Adipocyte (in vitro differentiated cells): ENCODE data around the gene KLF3.

ENCODE experiments used
- DNase-seq: peaks from one replicate; pipeline ENCODE4 v3.0.0-alpha.2; 2015; ENCODE audit warnings: low read depth
- H3K27me3 ChIP-seq: replicated peaks from 2 replicates; pipeline ENCODE4 v1.7.0; 2013; ENCODE audit warnings: mild to moderate bottlenecking, low read length, moderate library complexity; ENCODE audit not compliant: control insufficient read depth, insufficient read depth
- H3K36me3 ChIP-seq: 2 replicates; pipeline ENCODE4 v1.7.0; 2013; ENCODE audit warnings: low read length, mild to moderate bottlenecking, moderate library complexity; ENCODE audit not compliant: control insufficient read depth, insufficient read depth, severe bottlenecking
- H3K4me1 ChIP-seq: 2 replicates; pipeline ENCODE4 v1.7.0; 2013; ENCODE audit warnings: mild to moderate bottlenecking, low read length, moderate library complexity; ENCODE audit not compliant: control insufficient read depth, insufficient read depth
- H3K4me3 ChIP-seq: 2 replicates; pipeline ENCODE4 v1.7.0; 2013; ENCODE audit warnings: mild to moderate bottlenecking, low read length, moderate library complexity
- H3K9ac ChIP-seq: 2 replicates; pipeline ENCODE4 v1.7.0; 2013; ENCODE audit warnings: mild to moderate bottlenecking, low read length, moderate library complexity
- H3K9me3 ChIP-seq: 2 replicates; pipeline ENCODE4 v1.7.0; 2013; ENCODE audit warnings: mild to moderate bottlenecking, low read length, moderate library complexity; ENCODE audit not compliant: control insufficient read depth

Gene KLF3

DNA sequence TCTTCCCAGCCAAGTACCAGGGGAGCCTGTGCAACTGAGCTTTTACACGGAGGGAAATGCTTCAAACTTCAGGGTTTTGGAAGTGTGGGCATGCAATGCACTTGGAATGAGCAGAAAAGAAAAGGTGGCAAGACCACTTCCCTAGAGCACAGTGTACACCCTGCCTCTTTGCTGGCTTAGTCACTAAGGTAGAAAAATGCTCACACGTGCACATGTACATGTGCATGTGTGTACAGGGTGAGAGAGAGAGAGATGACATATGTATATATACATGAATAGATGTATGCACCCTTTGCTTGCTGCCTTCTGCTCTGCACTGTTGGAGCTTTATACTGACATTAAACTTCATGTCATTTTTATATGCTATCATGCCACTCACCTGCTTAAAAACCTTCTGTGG is 7.9 kb upstream of the KLF3 start:
- Histone ChIP-seq H3K9ac (no peak overlapping the region), H3K27me3 (no peaks in the 10 kb centered on the region), H3K36me3 (no peaks in the 10 kb centered on the region), H3K4me3 (no peak overlapping the region), H3K4me1 (no peaks in the 10 kb centered on the region), H3K9me3 (no peaks in the 10 kb centered on the region)
- no peak for DNase-seq

DNA sequence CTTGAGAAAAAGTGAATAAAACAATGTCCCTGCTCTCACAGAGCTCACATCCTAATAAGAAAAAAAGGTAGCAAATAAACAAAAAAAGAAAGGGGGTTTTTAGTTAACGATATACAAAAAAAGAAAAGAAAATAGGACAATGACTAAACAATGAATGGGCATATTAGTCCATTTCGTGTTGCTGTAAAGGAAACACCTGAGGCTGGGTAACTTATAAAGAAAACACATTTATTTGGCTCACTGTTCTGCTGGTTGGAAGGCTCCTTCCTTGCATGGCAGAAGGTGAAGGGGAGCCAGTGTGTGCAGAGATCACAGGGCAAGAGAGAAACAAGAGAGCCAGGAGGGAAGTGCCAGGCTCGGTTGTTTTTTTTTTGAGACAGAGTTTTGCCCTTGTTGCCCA is 4.7 kb upstream of the KLF3 start:
- no peak for DNase-seq
- Histone ChIP-seq H3K9me3 (no peaks in the 10 kb centered on the region), H3K27me3 (no peaks in the 10 kb centered on the region), H3K4me3 (no peak overlapping the region), H3K4me1 (peaks cover 7% of the 10 kb centered on the region), H3K9ac (no peak overlapping the region), H3K36me3 (no peaks in the 10 kb centered on the region)

DNA sequence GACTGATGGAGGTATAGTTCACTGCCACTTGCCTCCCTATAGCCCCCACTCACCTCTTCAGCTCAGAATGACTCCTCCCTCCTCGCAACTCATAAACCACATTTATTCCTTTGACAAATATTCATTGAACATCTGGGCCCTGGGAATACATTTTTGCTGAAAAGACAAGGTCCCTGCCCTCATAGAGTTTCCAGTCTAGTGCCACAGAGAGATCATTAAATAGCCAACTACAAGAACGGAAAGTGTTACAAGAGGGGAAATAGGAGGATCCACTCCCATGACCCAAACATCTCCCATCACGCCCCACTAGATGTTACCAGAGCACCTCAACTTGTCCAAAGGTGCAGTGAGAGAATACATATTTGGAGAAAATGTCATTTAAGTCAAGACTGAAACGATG is 3.2 kb upstream of the KLF3 start:
- DNase-seq, result no peak
- Histone ChIP-seq H3K36me3 (no peaks in the 10 kb centered on the region), H3K27me3 (no peaks in the 10 kb centered on the region), H3K9me3 (no peaks in the 10 kb centered on the region), H3K4me3 (no peak overlapping the region), H3K9ac (no peak overlapping the region), H3K4me1 (peaks cover 7% of the 10 kb centered on the region)

DNA sequence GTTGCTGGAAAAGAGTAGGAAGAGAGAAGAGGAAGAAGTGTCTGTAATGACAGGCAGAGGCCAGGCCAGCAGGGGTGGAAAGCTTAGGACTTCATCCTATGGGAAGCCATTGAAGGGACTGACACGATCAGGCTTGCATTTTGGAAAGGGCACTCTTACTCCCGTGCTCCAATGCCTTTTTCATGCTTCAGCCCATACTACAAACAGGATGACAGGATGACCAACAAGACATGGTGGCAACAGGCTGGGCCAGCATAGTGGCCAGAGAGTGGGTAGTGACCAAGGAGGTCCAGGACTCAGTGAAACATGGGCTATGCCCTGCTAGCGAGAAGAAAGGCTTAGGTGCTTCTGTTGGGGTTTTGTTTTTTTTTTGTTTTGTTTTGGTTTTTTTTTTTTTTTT is 2.6 kb upstream of the KLF3 start:
- Histone ChIP-seq H3K4me3 (no peak overlapping the region), H3K27me3 (no peaks in the 10 kb centered on the region), H3K4me1 (peaks cover 12% of the 10 kb centered on the region), H3K9ac (no peak overlapping the region), H3K36me3 (no peaks in the 10 kb centered on the region), H3K9me3 (no peaks in the 10 kb centered on the region)
- DNase-seq, result no peak

DNA sequence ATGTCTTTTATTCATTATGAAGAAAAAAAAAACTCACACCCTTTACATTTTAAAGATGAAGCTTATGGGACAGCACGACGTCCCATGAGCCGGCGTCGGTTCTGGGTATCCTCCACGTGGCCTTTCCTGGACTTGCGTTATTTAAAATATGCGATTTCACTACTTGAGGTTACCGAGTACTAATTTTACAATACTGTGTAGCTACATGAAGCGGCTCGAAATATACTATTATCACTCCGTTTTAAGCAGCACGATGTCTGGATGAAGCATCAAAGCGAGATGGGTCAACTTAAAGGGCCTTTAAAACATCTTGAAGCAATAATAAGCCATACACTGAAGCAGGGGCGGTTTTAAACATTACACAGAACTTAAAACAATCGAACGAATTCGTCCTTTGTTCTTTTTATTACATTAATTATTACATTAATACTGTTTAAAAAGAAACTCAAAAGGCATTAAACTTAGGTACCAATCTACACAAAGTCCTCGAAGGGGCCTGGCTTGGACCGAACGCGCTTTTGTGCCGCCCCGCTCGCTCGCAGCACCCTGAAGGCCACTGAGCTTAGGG is 1.4 kb upstream of the KLF3 start:
- Histone ChIP-seq H3K27me3 (no peaks in the 10 kb centered on the region), H3K4me3 (peak overlapping the region; percentile 86), H3K9me3 (no peaks in the 10 kb centered on the region), H3K36me3 (no peaks in the 10 kb centered on the region), H3K4me1 (peaks cover 22% of the 10 kb centered on the region), H3K9ac (peak overlapping the region; percentile 96)
- peak; percentile 41 for DNase-seq

DNA sequence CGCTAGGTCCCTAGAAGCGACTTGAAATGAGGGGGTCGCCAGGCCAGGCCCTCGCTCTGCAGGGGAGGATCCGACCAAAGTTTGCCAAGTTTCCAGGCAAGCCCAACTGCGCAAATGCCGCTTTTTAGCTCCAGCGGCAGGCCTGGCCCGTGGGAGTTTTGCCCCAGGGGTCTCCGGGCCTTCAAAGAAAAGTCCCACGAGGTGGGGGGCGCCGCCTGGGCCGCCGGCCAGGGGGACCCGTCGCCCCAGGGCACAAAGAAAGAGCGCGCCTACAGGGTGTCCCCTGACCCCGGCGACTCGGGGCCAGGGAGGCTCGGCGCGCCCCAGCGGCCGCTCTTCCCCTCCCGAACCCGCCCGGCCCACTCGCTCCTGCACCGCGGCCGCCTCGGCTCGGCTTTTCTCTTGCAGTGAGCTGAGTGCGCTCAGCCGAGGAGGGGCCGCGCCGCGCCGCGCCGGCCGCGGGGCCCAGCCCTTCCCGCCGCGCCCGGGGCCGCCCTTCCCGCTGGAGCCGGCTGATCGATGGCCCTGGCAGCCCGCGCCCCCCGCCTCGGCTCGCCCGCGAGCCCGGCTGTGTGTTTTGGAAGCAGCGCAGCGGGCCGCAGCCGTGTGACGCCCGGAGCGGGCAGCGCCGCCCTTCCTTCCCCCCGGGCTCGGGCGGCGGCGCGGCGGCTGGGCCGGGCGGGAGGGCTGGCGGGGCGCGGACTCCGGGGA is 754 bp upstream of the KLF3 start:
- no peaks in the 10 kb centered on the region for H3K36me3 ChIP-seq
- H3K4me3 ChIP-seq, result peak overlapping the region; percentile 86
- H3K9ac ChIP-seq, result peak overlapping the region; percentile 96
- no peak for DNase-seq
- H3K4me1 ChIP-seq, result peaks cover 29% of the 10 kb centered on the region
- H3K27me3 ChIP-seq, result no peaks in the 10 kb centered on the region
- no peaks in the 10 kb centered on the region for H3K9me3 ChIP-seq

DNA sequence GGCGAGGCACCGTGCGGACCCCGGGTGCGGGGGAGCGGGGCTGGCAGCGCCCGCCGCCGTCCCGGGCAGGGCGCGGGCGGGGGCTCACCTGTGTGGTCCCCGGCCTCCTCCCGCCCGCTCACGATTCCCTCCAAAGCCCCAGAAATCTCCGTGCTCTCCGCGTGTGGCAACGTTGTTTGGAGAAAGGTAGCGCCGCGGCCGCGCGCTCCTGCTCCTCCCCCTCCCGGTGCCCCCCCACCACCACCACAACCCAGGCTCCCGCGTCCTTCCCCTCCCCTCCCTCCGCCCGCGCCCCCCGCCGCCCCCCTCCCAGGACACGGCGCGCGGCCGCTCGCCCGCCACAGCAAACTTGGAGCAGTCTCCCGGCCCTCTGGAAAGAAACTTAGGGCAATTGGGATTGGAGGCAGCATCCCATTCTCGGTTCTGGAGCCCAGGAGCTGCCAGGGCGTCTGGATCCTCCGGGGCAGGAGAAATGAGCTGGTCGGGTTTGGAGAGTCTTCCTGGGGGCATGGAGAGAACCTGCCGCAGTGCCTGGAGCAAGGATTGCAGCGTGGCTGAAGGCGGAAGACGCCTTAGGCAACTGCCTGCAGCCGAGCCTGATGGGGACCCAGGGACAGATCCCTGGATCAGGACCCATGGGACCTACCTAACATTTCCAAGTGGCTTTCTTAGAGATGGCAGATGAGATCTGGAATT is 855 bp downstream of the KLF3 start:
- Histone ChIP-seq H3K9ac (peak overlapping the region; percentile 85), H3K4me1 (peaks cover 41% of the 10 kb centered on the region), H3K4me3 (peak overlapping the region; percentile 95), H3K9me3 (no peaks in the 10 kb centered on the region), H3K27me3 (no peaks in the 10 kb centered on the region), H3K36me3 (no peaks in the 10 kb centered on the region)
- DNase-seq, result peak; percentile 67

DNA sequence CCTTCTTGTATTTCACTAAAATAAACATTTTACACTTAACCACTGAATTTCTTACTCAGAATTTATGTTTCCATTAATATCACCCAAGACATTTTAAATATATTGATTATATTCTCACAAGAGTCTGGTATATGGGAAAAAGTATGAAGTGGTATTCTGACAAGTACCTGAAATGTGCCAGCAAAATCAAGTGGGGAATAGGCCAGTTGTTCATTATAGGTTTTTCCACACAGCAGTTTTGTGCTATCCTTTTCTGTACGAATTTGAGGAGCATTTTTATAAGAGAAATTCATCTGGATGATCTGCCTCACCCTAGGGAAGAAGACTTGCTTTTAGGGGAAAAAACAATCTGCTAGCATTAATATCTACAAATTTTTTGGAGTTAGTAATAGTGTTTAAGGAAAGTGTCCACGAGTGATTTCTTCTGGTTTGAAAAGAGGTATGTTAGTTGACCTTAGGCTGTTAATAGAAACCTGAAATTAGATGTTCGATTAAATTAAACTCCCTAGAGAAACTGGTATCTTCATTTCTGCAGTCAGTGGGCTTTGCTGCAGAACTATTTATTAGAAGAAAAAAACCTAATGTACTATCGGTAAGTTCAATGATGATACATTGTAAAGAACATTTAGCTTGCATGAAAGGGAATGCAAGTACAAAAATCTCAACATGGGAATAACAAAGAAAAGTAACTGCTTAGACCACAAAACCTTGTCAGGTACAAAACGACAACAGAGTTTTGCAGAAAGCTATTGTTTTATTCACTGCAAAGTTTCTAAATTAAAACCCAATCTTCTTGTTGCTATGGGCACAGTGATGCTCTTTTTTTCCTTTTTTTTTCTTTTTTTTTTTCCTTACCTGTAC is 1.8 kb downstream of the KLF3 start:
- Histone ChIP-seq H3K9me3 (no peaks in the 10 kb centered on the region), H3K27me3 (no peaks in the 10 kb centered on the region), H3K4me1 (peaks cover 51% of the 10 kb centered on the region), H3K36me3 (no peaks in the 10 kb centered on the region), H3K4me3 (peak overlapping the region; percentile 95), H3K9ac (peak overlapping the region; percentile 85)
- DNase-seq, result no peak

DNA sequence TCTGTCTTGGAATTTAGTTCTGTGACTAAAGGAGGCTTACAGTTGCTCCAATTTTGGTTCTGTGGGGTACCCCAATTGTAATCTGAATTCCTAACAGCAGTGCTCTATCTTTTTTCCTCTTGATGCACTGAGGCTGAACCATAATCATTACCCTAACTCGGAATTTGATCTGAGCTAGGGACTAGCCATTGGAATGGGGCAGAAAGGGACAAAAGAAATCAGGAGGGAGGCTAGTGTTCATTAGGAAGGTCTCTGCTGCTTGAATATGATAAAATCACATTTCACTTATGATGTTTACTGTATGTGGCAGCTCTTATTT is 2.7 kb downstream of the KLF3 start:
- Histone ChIP-seq H3K4me1 (peaks cover 60% of the 10 kb centered on the region), H3K9ac (peak overlapping the region; percentile 85), H3K4me3 (peak overlapping the region; percentile 95), H3K36me3 (no peaks in the 10 kb centered on the region), H3K9me3 (no peaks in the 10 kb centered on the region), H3K27me3 (no peaks in the 10 kb centered on the region)
- no peak for DNase-seq

DNA sequence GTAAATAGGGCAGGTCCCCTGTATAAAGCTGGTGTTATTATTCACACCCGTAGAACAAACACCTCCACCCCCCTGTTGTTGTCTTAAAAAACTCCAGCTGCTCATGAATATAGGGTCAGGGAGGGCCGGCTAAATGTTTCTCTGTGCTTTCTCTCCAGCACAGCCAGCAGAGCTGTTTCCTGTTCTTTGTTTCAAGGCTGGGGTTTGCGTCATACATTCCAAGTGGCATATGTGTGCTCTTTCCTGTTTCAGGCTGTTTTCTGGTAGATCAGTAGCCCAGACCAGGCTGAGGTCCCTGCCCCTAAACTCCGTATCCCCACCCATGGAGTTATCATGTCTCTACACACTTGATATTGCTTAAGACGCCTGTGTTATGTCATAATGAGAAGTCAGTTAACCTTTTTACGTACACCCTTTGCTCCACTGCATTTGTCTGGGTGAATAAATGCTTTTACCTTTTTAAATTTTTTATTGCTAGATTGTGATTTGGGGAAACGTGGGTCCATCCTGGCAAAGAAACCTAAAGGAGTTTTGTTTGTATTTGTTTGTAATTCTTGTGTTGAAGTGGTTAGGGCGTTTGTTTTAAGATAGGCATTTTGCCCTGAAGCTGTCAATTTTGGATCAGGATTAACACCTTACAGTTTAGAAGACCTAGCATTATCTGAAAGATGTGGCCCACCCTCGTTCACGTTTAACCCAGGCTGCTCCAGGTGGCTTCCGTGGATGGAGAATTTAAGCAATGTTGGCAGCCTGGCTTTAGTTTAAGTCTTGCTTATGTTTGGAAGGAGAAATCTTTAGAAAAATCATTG is 3.3 kb downstream of the KLF3 start:
- Histone ChIP-seq H3K9ac (peak overlapping the region; percentile 85), H3K27me3 (no peaks in the 10 kb centered on the region), H3K4me1 (peaks cover 63% of the 10 kb centered on the region), H3K4me3 (peak overlapping the region; percentile 95), H3K36me3 (no peaks in the 10 kb centered on the region), H3K9me3 (no peaks in the 10 kb centered on the region)
- peak; percentile 97 for DNase-seq
